ENCODE data around the gene GAB2.

DNA sequence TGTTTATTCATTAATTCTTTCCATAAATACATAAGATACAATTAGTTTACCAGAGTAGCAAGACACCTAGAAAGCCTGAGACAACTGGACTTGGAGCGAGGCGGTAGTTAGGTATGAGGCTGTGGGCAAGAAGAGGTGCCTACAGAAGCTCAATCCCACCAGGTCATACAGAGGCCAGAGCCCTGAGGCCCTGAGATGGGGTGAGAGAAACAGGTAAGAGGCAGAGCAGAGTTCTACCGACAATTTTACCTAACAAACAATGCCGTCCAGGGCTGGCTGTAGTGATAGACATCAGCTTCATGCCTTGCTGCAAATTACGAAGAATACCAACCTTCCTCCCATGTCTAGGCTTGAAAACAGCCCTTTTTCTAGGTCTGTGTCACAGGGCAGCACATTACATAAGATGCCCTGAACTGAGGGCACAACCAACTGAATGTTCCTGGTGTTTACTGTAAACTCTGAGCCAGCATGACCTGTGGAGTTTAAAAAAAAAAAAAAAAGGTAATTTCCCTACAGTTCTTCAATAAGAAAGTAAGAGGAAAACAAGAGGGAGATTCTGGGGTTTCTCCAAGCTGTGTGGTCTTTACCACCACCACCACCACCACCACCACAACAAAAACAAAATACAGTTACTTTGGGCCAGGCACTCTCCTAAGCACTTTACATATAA is 105.8 kb downstream of the GAB2 start:
- TF ChIP-seq ISL1 (CRISPR knock-in tag; IDR thresholded peaks at IDR 0.05), result no peak
- TF ChIP-seq PATZ1 (CRISPR knock-in tag; IDR thresholded peaks at IDR 0.05; ENCODE audit: borderline replicate concordance), result no peak
- TF ChIP-seq TOX (CRISPR knock-in tag; IDR thresholded peaks at IDR 0.05; ENCODE audit: borderline replicate concordance), result no peak
- TF ChIP-seq ZFP30 (CRISPR knock-in tag; IDR thresholded peaks at IDR 0.05), result no peak
- TF ChIP-seq, protein P1, sequence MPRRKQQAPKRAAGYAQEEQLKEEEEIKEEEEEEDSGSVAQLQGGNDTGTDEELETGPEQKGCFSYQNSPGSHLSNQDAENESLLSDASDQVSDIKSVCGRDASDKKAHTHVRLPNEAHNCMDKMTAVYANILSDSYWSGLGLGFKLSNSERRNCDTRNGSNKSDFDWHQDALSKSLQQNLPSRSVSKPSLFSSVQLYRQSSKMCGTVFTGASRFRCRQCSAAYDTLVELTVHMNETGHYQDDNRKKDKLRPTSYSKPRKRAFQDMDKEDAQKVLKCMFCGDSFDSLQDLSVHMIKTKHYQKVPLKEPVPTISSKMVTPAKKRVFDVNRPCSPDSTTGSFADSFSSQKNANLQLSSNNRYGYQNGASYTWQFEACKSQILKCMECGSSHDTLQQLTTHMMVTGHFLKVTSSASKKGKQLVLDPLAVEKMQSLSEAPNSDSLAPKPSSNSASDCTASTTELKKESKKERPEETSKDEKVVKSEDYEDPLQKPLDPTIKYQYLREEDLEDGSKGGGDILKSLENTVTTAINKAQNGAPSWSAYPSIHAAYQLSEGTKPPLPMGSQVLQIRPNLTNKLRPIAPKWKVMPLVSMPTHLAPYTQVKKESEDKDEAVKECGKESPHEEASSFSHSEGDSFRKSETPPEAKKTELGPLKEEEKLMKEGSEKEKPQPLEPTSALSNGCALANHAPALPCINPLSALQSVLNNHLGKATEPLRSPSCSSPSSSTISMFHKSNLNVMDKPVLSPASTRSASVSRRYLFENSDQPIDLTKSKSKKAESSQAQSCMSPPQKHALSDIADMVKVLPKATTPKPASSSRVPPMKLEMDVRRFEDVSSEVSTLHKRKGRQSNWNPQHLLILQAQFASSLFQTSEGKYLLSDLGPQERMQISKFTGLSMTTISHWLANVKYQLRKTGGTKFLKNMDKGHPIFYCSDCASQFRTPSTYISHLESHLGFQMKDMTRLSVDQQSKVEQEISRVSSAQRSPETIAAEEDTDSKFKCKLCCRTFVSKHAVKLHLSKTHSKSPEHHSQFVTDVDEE (CRISPR knock-in tag; IDR thresholded peaks at IDR 0.05), result no peak
- no peak for TF ChIP-seq ZNF565 (CRISPR knock-in tag; conservative IDR thresholded peaks at IDR 0.05; ENCODE audit: low read depth)
- no peak for TF ChIP-seq ARNTL (CRISPR knock-in tag; IDR thresholded peaks at IDR 0.05; ENCODE audit: borderline replicate concordance, low read depth)
- no peak for TF ChIP-seq ZNF8 (CRISPR knock-in tag; IDR thresholded peaks at IDR 0.05)
- TF ChIP-seq, protein P2, sequence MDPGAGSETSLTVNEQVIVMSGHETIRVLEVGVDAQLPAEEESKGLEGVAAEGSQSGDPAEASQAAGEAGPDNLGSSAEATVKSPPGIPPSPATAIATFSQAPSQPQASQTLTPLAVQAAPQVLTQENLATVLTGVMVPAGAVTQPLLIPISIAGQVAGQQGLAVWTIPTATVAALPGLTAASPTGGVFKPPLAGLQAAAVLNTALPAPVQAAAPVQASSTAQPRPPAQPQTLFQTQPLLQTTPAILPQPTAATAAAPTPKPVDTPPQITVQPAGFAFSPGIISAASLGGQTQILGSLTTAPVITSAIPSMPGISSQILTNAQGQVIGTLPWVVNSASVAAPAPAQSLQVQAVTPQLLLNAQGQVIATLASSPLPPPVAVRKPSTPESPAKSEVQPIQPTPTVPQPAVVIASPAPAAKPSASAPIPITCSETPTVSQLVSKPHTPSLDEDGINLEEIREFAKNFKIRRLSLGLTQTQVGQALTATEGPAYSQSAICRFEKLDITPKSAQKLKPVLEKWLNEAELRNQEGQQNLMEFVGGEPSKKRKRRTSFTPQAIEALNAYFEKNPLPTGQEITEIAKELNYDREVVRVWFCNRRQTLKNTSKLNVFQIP (CRISPR knock-in tag; IDR thresholded peaks at IDR 0.05; ENCODE audit: borderline replicate concordance, low read depth), result no peak
- no peak for TF ChIP-seq CSDC2 (CRISPR knock-in tag; IDR thresholded peaks at IDR 0.05)
- no peak for TF ChIP-seq TCF4 (CRISPR knock-in tag; IDR thresholded peaks at IDR 0.05; ENCODE audit: borderline replicate concordance)
- no peak for TF ChIP-seq OSR1 (CRISPR knock-in tag; IDR thresholded peaks at IDR 0.05)
- TF ChIP-seq ESRRG (CRISPR knock-in tag; IDR thresholded peaks at IDR 0.05), result no peak

Measured in SK-N-SH treated with all-trans-retinoic acid at 6 μM for 48 hours (cell line).